ENCODE results near the gene ZNF722.
"Not testable (repeated sequence)": the region's sequence is repeated elsewhere in the genome, so short reads cannot be mapped to it uniquely, and the experiment has no call there.

Gene ZNF722

GRCh38 chr7:63998549-63998948 is at the start of gene ZNF722:
Gene ZNF722, plus strand, starts transcription at chr7:63998849. Its CDS starts 113 bp downstream, at chr7:63998962.
- DNase-seq (ENCODE audit: low spot score): no peak

- DNase-seq (ENCODE audit: low spot score): no peak
These were observed 45.5 kb upstream of the ZNF722 start for GRCh38 chr7:63953181-63953580.

- DNase-seq (ENCODE audit: low spot score): no peak
These were observed 30.0 kb upstream of the ZNF722 start for GRCh38 chr7:63968629-63969028.

- DNase-seq (ENCODE audit: low spot score): not testable (repeated sequence)
These were observed 16.8 kb downstream of the ZNF722 start for GRCh38 chr7:64015496-64015895.

- no peak for DNase-seq (ENCODE audit: low spot score)
These were observed 36.7 kb downstream of the ZNF722 start for GRCh38 chr7:64035388-64035787.

GRCh38 chr7:64037095-64037494 is 38.4 kb downstream of the ZNF722 start:
- DNase-seq (ENCODE audit: low spot score): no peak

- no peak for DNase-seq (ENCODE audit: low spot score)
These were observed 46.8 kb downstream of the ZNF722 start, which contains the start of gene ZNF727 for GRCh38 chr7:64045301-64046040. Gene ZNF727, plus strand, starts transcription at chr7:64045434. Its CDS starts 188 bp downstream, at chr7:64045622.

- DNase-seq (ENCODE audit: low spot score): no peak
These were observed 47.4 kb downstream of the ZNF722 start for GRCh38 chr7:64046041-64046389.

Measured in HuH-7.5 (cell line).